Caco-2 (cell line): ENCODE measurements around the gene D2HGDH. TPM values are rescaled to one million over a fixed set of nuclear protein-coding genes. Genes with fewer than 3 reads are reported as not detected.

Experiments
- BruUV-seq: library from RNA; stranded (reverse); fragments of 400-500 nt; replicated peaks from 2 replicates; lab custom pipeline; 2021; lab: Mats Ljungman, UMichigan
- CTCF ChIA-PET: fragments of 300-600 bp; sonication (Branson Sonifier 250); formaldehyde crosslinking; loops from one replicate; lab custom pipeline; 2022; ENCODE audit warnings: antibody characterized with exemption; lab: Charles Lee
- POLR2A ChIA-PET: fragments of 300-600 bp; sonication (Branson Sonifier 250); formaldehyde crosslinking; loops from one replicate; lab custom pipeline; 2022; ENCODE audit warnings: antibody characterized with exemption; lab: Charles Lee
- DNase-seq, 2 experiments: peaks; one replicate each; pipeline versions ENCODE4 v3.0.0 to v3.0.0-alpha.2; 2020 to 2022
- H3K27me3 ChIP-seq: replicated peaks from 2 replicates; pipeline ENCODE4 v1.6.0; 2011; ENCODE audit warnings: low read length; ENCODE audit not compliant: control insufficient read depth, insufficient read depth
- H3K36me3 ChIP-seq: 2 replicates; pipeline ENCODE4 v1.5.1; 2011; ENCODE audit warnings: low read length; ENCODE audit not compliant: control insufficient read depth, insufficient read depth
- H3K4me1 ChIP-seq: fragments of 250-450 bp; sonication (Bioruptor Pico); 2 replicates; pipeline ENCODE4 v1.5.1; 2020; ENCODE audit warnings: mild to moderate bottlenecking
- H3K4me3 ChIP-seq: 2 replicates; pipeline ENCODE4 v1.5.1; 2011; ENCODE audit warnings: low read depth, mild to moderate bottlenecking, control low read depth, low read length
- H3K9me3 ChIP-seq: fragments of 250-450 bp; sonication (Bioruptor Pico); 2 replicates; pipeline ENCODE4 v1.5.1; 2020; ENCODE audit warnings: mild to moderate bottlenecking, moderate library complexity
- H3K27ac Mint-ChIP-seq: one replicate; pipeline ENCODE4 v1.8.0; 2022; ENCODE audit warnings: mixed read lengths; ENCODE audit not compliant: unreplicated experiment
- H3K27me3 Mint-ChIP-seq: one replicate; pipeline ENCODE4 v1.8.0; 2022; ENCODE audit warnings: mixed read lengths; ENCODE audit not compliant: insufficient read depth, unreplicated experiment
- H3K36me3 Mint-ChIP-seq: one replicate; pipeline ENCODE4 v1.8.0; 2022; ENCODE audit warnings: mild to moderate bottlenecking, mixed read lengths; ENCODE audit not compliant: insufficient read depth, unreplicated experiment
- H3K4me1 Mint-ChIP-seq: one replicate; pipeline ENCODE4 v1.8.0; 2022; ENCODE audit warnings: low read depth, mixed read lengths; ENCODE audit not compliant: unreplicated experiment
- H3K4me3 Mint-ChIP-seq: one replicate; pipeline ENCODE4 v1.8.0; 2022; ENCODE audit warnings: mild to moderate bottlenecking, moderate library complexity, mixed read lengths; ENCODE audit not compliant: unreplicated experiment
- H3K9me3 Mint-ChIP-seq: one replicate; pipeline ENCODE4 v1.8.0; 2022; ENCODE audit warnings: mixed read lengths; ENCODE audit not compliant: unreplicated experiment
- CTCF ChIP-seq, 2 experiments: fragments of 200-600 bp in 1 of 2; IDR thresholded peaks; 1 replicate in 1 of 2; 2 replicates in 1 of 2; pipeline versions ENCODE4 v1.5.1 to v1.8.0; 2011 to 2022; ENCODE audit warnings: antibody characterized with exemption in 1 of 2, control low read depth in 1 of 2, inconsistent platforms in 1 of 2, low read depth in 1 of 2, low read length in 1 of 2, mild to moderate bottlenecking in 1 of 2, moderate library complexity in 1 of 2; ENCODE audit not compliant: insufficient read depth in 1 of 2, severe bottlenecking in 1 of 2, unreplicated experiment in 1 of 2
- intact Hi-C: fragments of 100-400 bp; cut with micrococcal nuclease; formaldehyde crosslinking; loops from one replicate; pipeline ENCODE4 v1.10.0; 2022; ENCODE audit not compliant: unreplicated experiment
- total RNA-seq: library from RNA; stranded (reverse); gene quantifications from 2 replicates; pipeline ENCODE4 v1.2.3, GENCODE V29; 2022

D2HGDH gene
- total RNA-seq, 1 experiment from 2014 or later: 35.4 TPM

- intact Hi-C loops: no loop called here
- Histone ChIP-seq H3K4me3 (no peak overlapping the region), H3K36me3 (peaks cover 2% of the 10 kb centered on the region), H3K27me3 (no peaks in the 10 kb centered on the region), H3K4me1 (no peaks in the 10 kb centered on the region), H3K9me3 (0 out of 2 replicates have a peak, but pooled peaks cover 3% of the 10 kb centered on the region)
- no peak overlapping the region for H3K27ac Mint-ChIP-seq
- no peak for DNase-seq
- H3K9me3 Mint-ChIP-seq: no peaks in the 10 kb centered on the region
- ChIA-PET POLR2A (no interaction called here), CTCF (no interaction called here)
- H3K4me1 Mint-ChIP-seq: no peaks in the 10 kb centered on the region
- no peak for TF ChIP-seq CTCF (IDR thresholded peaks at IDR 0.05; ENCODE audit: insufficient read depth in 1 of 2, low read depth in 1 of 2, low read length in 1 of 2, severe bottlenecking in 1 of 2, unreplicated experiment in 1 of 2)
- H3K36me3 Mint-ChIP-seq: peaks cover 45% of the 10 kb centered on the region
- BruUV-seq: no TSS peak
- H3K27me3 Mint-ChIP-seq: no peaks in the 10 kb centered on the region
- H3K4me3 Mint-ChIP-seq: no peak overlapping the region
Measured at GRCh38 chr2:241721852-241722251, 12.6 kb upstream of the D2HGDH start.

GRCh38 chr2:241722896-241723454 lies 11.5 kb upstream of the D2HGDH start:
- Mint-ChIP-seq H3K36me3 (peaks cover 38% of the 10 kb centered on the region), H3K4me3 (no peak overlapping the region), H3K4me1 (no peaks in the 10 kb centered on the region), H3K27ac (no peak overlapping the region), H3K9me3 (no peaks in the 10 kb centered on the region), H3K27me3 (no peaks in the 10 kb centered on the region)
- H3K4me1 ChIP-seq: no peaks in the 10 kb centered on the region
- H3K4me3 ChIP-seq: no peak overlapping the region
- ChIA-PET CTCF (no interaction called here), POLR2A (no interaction called here)
- no TSS peak for BruUV-seq
- TF ChIP-seq CTCF (IDR thresholded peaks at IDR 0.05; ENCODE audit: insufficient read depth in 1 of 2, low read depth in 1 of 2, low read length in 1 of 2, severe bottlenecking in 1 of 2, unreplicated experiment in 1 of 2): no peak
- DNase-seq: no peak
- peaks cover 2% of the 10 kb centered on the region for H3K36me3 ChIP-seq
- H3K9me3 ChIP-seq: 0 out of 2 replicates have a peak, but pooled peaks cover 3% of the 10 kb centered on the region
- H3K27me3 ChIP-seq: no peaks in the 10 kb centered on the region
- intact Hi-C loops: no loop called here

GRCh38 chr2:241724259-241724974 lies 10.0 kb upstream of the D2HGDH start:
- Histone ChIP-seq H3K36me3 (peaks cover 2% of the 10 kb centered on the region), H3K4me3 (no peak overlapping the region), H3K9me3 (0 out of 2 replicates have a peak, but pooled peaks cover 3% of the 10 kb centered on the region), H3K27me3 (no peaks in the 10 kb centered on the region), H3K4me1 (no peaks in the 10 kb centered on the region)
- TF ChIP-seq CTCF (IDR thresholded peaks at IDR 0.05; ENCODE audit: insufficient read depth in 1 of 2, low read depth in 1 of 2, low read length in 1 of 2, severe bottlenecking in 1 of 2, unreplicated experiment in 1 of 2): peak in 1 of 2 experiments; percentile 4
- Mint-ChIP-seq H3K9me3 (no peaks in the 10 kb centered on the region), H3K4me1 (no peaks in the 10 kb centered on the region), H3K4me3 (no peak overlapping the region), H3K36me3 (peaks cover 33% of the 10 kb centered on the region), H3K27ac (no peak overlapping the region), H3K27me3 (no peaks in the 10 kb centered on the region)
- CTCF ChIA-PET: no interaction called here
- intact Hi-C loops: no loop called here
- POLR2A ChIA-PET: no interaction called here
- DNase-seq: no peak
- BruUV-seq: no TSS peak
